Prostate gland (tissue), 2 donors: ENCODE data around the gene COL4A2.

Experiments used
- CTCF ChIP-seq, 4 experiments: fragments of 200-600 bp in 2 of 4; fragments of 450-650 bp in 2 of 4; sonication (generic) in 2 of 4; IDR thresholded peaks; 1 replicate in 3 of 4; 2 replicates in 1 of 4; pipeline ENCODE4 v1.5.1; 2016 to 2019; ENCODE audit warnings: antibody characterized with exemption in 4 of 4, mild to moderate bottlenecking in 2 of 4, moderate library complexity in 2 of 4
- POLR2A ChIP-seq: fragments of 450-650 bp; IDR thresholded peaks from one replicate; pipeline ENCODE4 v1.6.1; 2016; ENCODE audit warnings: antibody characterized with exemption, mild to moderate bottlenecking
- POLR2AphosphoS5 ChIP-seq: sonication (generic); formaldehyde crosslinking; IDR thresholded peaks from one replicate; pipeline ENCODE4 v1.6.1; 2017; ENCODE audit warnings: antibody characterized with exemption

- TF ChIP-seq CTCF (IDR thresholded peaks at IDR 0.05) (no peak), POLR2A (no peak), POLR2AphosphoS5 (no peak)
Observed at GRCh38 chr13:110516500-110516899, 209.4 kb downstream of the COL4A2 start.
